HEK293 (cell line): ENCODE results near the gene TYSND1.

Source experiments
- ATF2 ChIP-seq: fragments of 450-650 bp; formaldehyde crosslinking; IDR thresholded peaks from 2 replicates; pipeline ENCODE4 v1.5.1; 2016; ENCODE audit warnings: missing biosample characterization, missing genetic modification characterization, low read depth
- SETDB1 ChIP-seq: IDR thresholded peaks from one replicate; pipeline ENCODE4 v1.6.1; 2017; ENCODE audit warnings: mild to moderate bottlenecking, low read length, moderate library complexity, mixed read lengths; ENCODE audit not compliant: insufficient read length
- ZNF350 ChIP-seq: fragments of 450-650 bp; formaldehyde crosslinking; IDR thresholded peaks from 2 replicates; pipeline ENCODE4 v1.5.0; 2017; ENCODE audit warnings: missing biosample characterization, mild to moderate bottlenecking, missing genetic modification characterization
- ZNF561 ChIP-seq: fragments of 450-650 bp; IDR thresholded peaks from 2 replicates; pipeline ENCODE4 v1.5.1; 2018; ENCODE audit warnings: missing biosample characterization, missing genetic modification characterization, borderline replicate concordance
- ZNF777 ChIP-seq: fragments of 450-650 bp; formaldehyde crosslinking; IDR thresholded peaks from 2 replicates; pipeline ENCODE4 v1.5.1; 2017; ENCODE audit warnings: missing biosample characterization, missing genetic modification characterization, borderline replicate concordance
- TF ChIP-seq, protein P1 (sequence below): fragments of 450-650 bp; formaldehyde crosslinking; IDR thresholded peaks from 2 replicates; pipeline ENCODE4 v1.5.1; 2016; ENCODE audit warnings: missing biosample characterization, missing genetic modification characterization

GRCh38 chr10:70124918-70125317 lies 21.6 kb downstream of the TYSND1 start:
- no peak for TF ChIP-seq ZNF777 (tag by site-specific recombination)
- TF ChIP-seq ZNF561 (tag by site-specific recombination) = no peak
- no peak for TF ChIP-seq ATF2 (tag by site-specific recombination)
- TF ChIP-seq, protein P1, sequence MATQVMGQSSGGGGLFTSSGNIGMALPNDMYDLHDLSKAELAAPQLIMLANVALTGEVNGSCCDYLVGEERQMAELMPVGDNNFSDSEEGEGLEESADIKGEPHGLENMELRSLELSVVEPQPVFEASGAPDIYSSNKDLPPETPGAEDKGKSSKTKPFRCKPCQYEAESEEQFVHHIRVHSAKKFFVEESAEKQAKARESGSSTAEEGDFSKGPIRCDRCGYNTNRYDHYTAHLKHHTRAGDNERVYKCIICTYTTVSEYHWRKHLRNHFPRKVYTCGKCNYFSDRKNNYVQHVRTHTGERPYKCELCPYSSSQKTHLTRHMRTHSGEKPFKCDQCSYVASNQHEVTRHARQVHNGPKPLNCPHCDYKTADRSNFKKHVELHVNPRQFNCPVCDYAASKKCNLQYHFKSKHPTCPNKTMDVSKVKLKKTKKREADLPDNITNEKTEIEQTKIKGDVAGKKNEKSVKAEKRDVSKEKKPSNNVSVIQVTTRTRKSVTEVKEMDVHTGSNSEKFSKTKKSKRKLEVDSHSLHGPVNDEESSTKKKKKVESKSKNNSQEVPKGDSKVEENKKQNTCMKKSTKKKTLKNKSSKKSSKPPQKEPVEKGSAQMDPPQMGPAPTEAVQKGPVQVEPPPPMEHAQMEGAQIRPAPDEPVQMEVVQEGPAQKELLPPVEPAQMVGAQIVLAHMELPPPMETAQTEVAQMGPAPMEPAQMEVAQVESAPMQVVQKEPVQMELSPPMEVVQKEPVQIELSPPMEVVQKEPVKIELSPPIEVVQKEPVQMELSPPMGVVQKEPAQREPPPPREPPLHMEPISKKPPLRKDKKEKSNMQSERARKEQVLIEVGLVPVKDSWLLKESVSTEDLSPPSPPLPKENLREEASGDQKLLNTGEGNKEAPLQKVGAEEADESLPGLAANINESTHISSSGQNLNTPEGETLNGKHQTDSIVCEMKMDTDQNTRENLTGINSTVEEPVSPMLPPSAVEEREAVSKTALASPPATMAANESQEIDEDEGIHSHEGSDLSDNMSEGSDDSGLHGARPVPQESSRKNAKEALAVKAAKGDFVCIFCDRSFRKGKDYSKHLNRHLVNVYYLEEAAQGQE (tag by site-specific recombination) = no peak
- no peak for TF ChIP-seq ZNF350 (tag by site-specific recombination)
- TF ChIP-seq SETDB1 = no peak
